Choroid plexus epithelial cell (primary cell): ENCODE data around the gene RASGRF2.

ENCODE experiments used
- DNase-seq: peaks from one replicate; pipeline ENCODE4 v3.0.0-alpha.2; 2010; ENCODE audit warnings: low read depth
- H3K4me3 ChIP-seq: 2 replicates; pipeline ENCODE4 v1.5.1; 2011; ENCODE audit warnings: low read depth, mild to moderate bottlenecking, control low read depth, low read length, moderate library complexity
- TF ChIP-seq, protein P1 (sequence below): conservative IDR thresholded peaks from 2 replicates; pipeline ENCODE4 v1.5.1; 2011; ENCODE audit warnings: low read depth, mild to moderate bottlenecking, control low read depth, inconsistent platforms, low read length, moderate library complexity

The RASGRF2 gene

GRCh38 chr5:81151546-81151945 lies 191.4 kb downstream of the RASGRF2 start:
- TF ChIP-seq, protein P1, sequence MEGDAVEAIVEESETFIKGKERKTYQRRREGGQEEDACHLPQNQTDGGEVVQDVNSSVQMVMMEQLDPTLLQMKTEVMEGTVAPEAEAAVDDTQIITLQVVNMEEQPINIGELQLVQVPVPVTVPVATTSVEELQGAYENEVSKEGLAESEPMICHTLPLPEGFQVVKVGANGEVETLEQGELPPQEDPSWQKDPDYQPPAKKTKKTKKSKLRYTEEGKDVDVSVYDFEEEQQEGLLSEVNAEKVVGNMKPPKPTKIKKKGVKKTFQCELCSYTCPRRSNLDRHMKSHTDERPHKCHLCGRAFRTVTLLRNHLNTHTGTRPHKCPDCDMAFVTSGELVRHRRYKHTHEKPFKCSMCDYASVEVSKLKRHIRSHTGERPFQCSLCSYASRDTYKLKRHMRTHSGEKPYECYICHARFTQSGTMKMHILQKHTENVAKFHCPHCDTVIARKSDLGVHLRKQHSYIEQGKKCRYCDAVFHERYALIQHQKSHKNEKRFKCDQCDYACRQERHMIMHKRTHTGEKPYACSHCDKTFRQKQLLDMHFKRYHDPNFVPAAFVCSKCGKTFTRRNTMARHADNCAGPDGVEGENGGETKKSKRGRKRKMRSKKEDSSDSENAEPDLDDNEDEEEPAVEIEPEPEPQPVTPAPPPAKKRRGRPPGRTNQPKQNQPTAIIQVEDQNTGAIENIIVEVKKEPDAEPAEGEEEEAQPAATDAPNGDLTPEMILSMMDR: no peak
- peak; percentile 87 for DNase-seq

DNA sequence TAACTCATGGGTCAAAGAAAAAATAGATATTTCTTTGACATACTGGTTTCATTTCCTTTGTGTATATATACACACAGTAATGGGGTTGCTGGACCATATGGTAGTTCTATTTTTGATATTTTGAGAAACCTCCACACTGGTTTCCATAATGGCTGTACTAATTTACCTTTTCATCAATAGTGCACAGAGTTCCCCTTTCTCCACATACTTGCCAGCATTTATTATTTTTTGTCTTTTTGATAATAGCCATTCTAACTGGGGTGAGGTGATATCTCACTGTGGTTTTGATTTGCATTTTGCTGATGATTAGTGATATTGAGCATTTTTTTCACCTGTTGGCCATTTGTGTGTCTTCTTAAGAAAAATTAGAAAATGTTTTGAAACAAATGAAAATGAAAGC lies 194.6 kb downstream of the RASGRF2 start:
- TF ChIP-seq, protein P1: no peak
- no peak overlapping the region for H3K4me3 ChIP-seq

More at GRCh38 chr5:81151546-81151945, 191.4 kb downstream of the RASGRF2 start:
- no peak overlapping the region for H3K4me3 ChIP-seq

GRCh38 chr5:81156732-81157131 lies 196.6 kb downstream of the RASGRF2 start:
- no peak overlapping the region for H3K4me3 ChIP-seq
- TF ChIP-seq, protein P1: no peak
- no peak for DNase-seq

More for the DNA sequence above, 194.6 kb downstream of the RASGRF2 start:
- no peak for DNase-seq

GRCh38 chr5:81161012-81161601 lies 200.9 kb downstream of the RASGRF2 start:
- TF ChIP-seq, protein P1: no peak
- DNase-seq: no peak
- H3K4me3 ChIP-seq: no peak overlapping the region

DNA sequence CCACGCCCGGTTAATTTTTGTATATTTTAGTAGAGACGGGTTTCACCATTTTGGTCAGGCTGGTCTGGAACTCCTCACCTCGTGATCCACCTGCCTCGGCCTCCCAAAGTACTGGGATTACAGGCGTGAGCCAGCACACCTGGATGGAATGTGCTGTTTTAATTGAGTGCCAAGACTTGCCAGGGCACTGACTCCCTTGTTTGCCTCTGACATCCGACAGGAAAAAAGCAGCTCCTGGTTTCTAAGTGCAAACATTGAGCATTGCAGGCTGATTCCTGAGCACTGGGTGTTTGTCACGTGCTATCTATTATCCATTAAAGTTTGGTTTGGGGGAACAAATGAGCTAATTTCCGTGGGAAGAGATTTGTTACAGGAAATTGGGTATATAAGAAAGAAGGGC lies 202.3 kb downstream of the RASGRF2 start:
- no peak for DNase-seq
- no peak overlapping the region for H3K4me3 ChIP-seq
- TF ChIP-seq, protein P1: no peak

DNA sequence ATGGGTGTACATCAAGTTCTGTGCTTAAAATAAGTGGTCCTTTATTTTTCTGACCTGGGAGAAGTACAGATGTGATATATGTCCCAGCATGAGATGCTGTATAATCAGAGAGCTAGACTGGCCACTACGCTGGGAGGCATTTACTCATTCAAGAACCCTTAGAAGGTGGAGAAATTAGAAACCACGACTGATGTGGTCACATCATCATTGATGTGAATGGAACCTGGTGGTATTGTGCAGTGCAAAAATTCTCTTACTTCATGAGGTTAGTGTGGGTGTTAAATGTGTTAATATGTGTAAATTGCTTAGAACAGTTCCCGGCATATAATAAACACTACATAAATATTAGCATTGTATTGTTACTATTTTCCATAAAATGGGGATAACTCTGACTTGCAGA lies 203.5 kb downstream of the RASGRF2 start:
- DNase-seq: no peak
- TF ChIP-seq, protein P1: no peak
- H3K4me3 ChIP-seq: no peak overlapping the region

DNA sequence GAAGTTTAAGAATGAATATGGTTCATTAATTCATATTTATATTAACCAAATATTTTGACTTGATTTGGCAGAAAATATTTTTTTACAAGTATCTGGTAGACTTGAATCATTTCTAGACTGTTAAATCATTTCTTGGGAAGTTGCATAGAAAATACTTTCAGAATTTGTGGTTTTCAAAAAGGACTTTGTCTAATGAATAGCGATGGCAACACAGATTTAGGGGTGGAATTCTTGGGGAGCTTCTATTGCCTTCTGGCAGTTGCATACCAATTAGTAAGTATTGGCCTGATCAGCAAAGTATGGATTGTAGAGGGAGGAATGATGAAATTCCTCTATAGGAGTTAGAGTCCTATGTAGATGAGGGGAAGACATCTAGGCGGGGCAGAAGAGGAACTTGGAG lies 204.3 kb downstream of the RASGRF2 start:
- H3K4me3 ChIP-seq: no peak overlapping the region
- TF ChIP-seq, protein P1: no peak
- no peak for DNase-seq
